ENCODE measurements around the gene TRIML2.

The TRIML2 gene

DNA sequence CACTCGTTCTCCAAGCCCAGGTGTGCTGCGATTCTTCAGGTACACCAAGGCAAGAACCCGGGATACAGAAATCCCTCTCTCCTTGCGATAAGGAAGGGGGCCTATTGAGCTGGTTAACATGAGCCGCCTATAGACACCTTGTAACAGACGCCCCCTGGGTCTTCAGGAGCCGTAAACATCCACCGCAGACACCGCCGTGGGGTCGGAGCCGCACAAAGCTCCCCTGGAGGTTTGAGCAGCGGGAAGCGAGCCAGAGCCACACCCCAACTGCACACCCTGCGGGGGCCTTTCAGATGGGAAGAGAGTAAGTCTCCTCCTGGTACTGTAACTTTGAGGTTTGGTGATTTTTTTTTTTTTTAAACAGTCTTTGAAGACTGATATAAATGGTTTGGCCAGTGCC is 67.2 kb downstream of the TRIML2 start:
- H3K4me3 ChIP-seq (replicated peaks in 1 of 2; ENCODE audit: low read depth in 2 of 2, low read length in 2 of 2): no peak overlapping the region
- TF ChIP-seq CTCF (IDR thresholded peaks at IDR 0.05; ENCODE audit: low read depth, low read length): no peak
- no peak for DNase-seq (ENCODE audit: low read depth in 2 of 2)

DNA sequence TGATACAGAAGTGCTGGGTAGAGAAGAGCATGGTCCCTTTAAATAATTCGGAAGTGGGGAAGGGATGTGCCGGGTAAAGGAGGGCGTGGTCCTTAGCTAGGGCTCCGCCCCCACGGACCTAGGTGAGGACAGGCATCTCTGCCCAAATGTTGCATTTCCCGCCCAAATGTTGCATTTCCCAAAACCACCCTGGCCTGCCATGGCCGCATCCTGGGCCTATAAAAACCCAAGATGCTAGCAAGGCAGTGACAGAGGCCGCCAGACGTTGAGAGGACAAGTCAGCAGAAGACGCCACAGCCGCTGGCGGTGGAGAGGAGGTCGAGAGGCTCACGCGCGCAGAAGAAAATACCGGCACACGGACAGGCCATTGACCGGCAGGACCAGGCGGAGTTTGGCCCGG is 67.7 kb downstream of the TRIML2 start:
- no peak for DNase-seq (ENCODE audit: low read depth in 2 of 2)
- TF ChIP-seq CTCF (IDR thresholded peaks at IDR 0.05; ENCODE audit: low read depth, low read length): no peak
- H3K4me3 ChIP-seq (replicated peaks in 1 of 2; ENCODE audit: low read depth in 2 of 2, low read length in 2 of 2): no peak overlapping the region

Data from cardiac fibroblast (primary cell).